ENCODE results near the gene SOS1. TPM values are rescaled to one million over a fixed set of nuclear protein-coding genes. Genes with fewer than 3 reads are reported as not detected.

Gene SOS1
- total and polyA plus RNA-seq, 4 donors = 4.2 to 16.4 (median 7.2) TPM

DNA sequence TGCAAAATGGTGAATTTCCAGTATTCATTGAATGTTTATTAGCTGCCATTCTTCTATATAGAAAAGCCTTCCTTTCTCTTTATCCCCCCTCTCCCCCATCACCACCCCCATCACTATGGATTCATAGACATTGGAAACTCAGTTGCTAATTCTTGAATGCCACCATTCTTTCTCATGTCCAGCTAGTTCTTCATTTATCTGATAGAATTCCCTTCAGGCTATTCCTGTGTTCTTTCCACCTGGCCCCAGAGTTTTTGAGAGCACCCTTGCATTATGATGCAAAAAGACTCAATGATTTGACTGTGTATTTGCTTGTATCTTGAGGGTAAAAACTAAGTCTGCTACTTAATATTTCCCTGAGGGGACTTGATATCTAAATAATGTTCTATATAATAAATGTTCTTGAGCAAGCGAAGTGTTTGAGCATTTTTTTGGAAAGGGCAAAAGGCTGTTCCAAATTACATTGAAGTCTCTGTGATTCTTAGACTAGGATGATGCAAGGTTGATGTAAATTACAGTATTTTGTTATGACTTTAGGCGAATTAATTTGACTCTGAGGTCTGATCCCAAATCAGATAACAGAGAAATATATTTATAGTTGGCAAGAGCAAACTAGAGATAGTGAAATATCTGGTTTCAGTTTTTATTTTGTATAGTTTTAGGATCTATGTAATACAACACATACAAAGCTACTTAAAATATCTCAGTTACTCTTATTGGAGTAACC lies 18.8 kb upstream of the SOS1 start:
- TF ChIP-seq MAX (IDR thresholded peaks at IDR 0.05) (no peak), FOXA1 (IDR thresholded peaks at IDR 0.05) (no peak), ATF3 (IDR thresholded peaks at IDR 0.05) (no peak), TAF1 (conservative IDR thresholded peaks at IDR 0.05) (no peak), YY1 (IDR thresholded peaks at IDR 0.05) (no peak), NR2F2 (IDR thresholded peaks at IDR 0.05) (no peak), HNF4G (IDR thresholded peaks at IDR 0.05) (no peak), ZBTB33 (IDR thresholded peaks at IDR 0.05) (no peak), EGR1 (IDR thresholded peaks at IDR 0.05; ENCODE audit: low read depth in 2 of 2) (no peak), RAD21 (IDR thresholded peaks at IDR 0.05) (no peak), REST (IDR thresholded peaks at IDR 0.05) (no peak), RXRA (IDR thresholded peaks at IDR 0.05) (no peak)
- TF ChIP-seq, protein P1, sequence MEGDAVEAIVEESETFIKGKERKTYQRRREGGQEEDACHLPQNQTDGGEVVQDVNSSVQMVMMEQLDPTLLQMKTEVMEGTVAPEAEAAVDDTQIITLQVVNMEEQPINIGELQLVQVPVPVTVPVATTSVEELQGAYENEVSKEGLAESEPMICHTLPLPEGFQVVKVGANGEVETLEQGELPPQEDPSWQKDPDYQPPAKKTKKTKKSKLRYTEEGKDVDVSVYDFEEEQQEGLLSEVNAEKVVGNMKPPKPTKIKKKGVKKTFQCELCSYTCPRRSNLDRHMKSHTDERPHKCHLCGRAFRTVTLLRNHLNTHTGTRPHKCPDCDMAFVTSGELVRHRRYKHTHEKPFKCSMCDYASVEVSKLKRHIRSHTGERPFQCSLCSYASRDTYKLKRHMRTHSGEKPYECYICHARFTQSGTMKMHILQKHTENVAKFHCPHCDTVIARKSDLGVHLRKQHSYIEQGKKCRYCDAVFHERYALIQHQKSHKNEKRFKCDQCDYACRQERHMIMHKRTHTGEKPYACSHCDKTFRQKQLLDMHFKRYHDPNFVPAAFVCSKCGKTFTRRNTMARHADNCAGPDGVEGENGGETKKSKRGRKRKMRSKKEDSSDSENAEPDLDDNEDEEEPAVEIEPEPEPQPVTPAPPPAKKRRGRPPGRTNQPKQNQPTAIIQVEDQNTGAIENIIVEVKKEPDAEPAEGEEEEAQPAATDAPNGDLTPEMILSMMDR (IDR thresholded peaks at IDR 0.05; ENCODE audit: low read depth, low read length, missing input control) = no peak
- Histone ChIP-seq H3K36me3 (ENCODE audit: control insufficient read depth in 4 of 4, insufficient read depth in 3 of 4, low read depth in 1 of 4, low read length in 3 of 4) (no peaks in the 10 kb centered on the region), H3K9ac (ENCODE audit: low read depth in 1 of 2, low read length in 2 of 2) (no peak overlapping the region), H3K4me3 (ENCODE audit: low read depth in 1 of 3, low read length in 3 of 3) (no peak overlapping the region), H3K4me1 (ENCODE audit: control insufficient read depth in 4 of 4, insufficient read depth in 4 of 4, low read length in 3 of 4) (peaks cover 0 to 3% (median 1%) of the 10 kb centered on the region in 4 donors), H3K9me3 (ENCODE audit: control insufficient read depth in 4 of 4, low read length in 3 of 4) (no peaks in the 10 kb centered on the region), H3K27me3 (ENCODE audit: control insufficient read depth in 4 of 4, insufficient read depth in 4 of 4, low read length in 3 of 4) (no peaks in the 10 kb centered on the region), H3K27ac (ENCODE audit: low read depth in 1 of 2, low read length in 2 of 2) (no peak overlapping the region)
- 74% methylated on average over 2 of the region's 2 CpGs for WGBS
- DNase-seq (ENCODE audit: low spot score) = no peak

- Histone ChIP-seq H3K36me3 (ENCODE audit: control insufficient read depth in 4 of 4, insufficient read depth in 3 of 4, low read depth in 1 of 4, low read length in 3 of 4) (no peaks in the 10 kb centered on the region), H3K4me1 (ENCODE audit: control insufficient read depth in 4 of 4, insufficient read depth in 4 of 4, low read length in 3 of 4) (peaks cover 0 to 3% (median 1%) of the 10 kb centered on the region in 4 donors), H3K4me3 (ENCODE audit: low read depth in 1 of 3, low read length in 3 of 3) (no peak overlapping the region), H3K27ac (ENCODE audit: low read depth in 1 of 2, low read length in 2 of 2) (no peak overlapping the region), H3K9ac (ENCODE audit: low read depth in 1 of 2, low read length in 2 of 2) (no peak overlapping the region), H3K9me3 (ENCODE audit: control insufficient read depth in 4 of 4, low read length in 3 of 4) (no peaks in the 10 kb centered on the region), H3K27me3 (ENCODE audit: control insufficient read depth in 4 of 4, insufficient read depth in 4 of 4, low read length in 3 of 4) (no peaks in the 10 kb centered on the region)
- 52% methylated on average over 8 of the region's 8 CpGs for WGBS
- no peak for DNase-seq (ENCODE audit: low spot score)
- TF ChIP-seq RXRA (IDR thresholded peaks at IDR 0.05) (peak in 1 of 2 donors; percentile 13), EGR1 (IDR thresholded peaks at IDR 0.05; ENCODE audit: low read depth in 2 of 2) (no peak)
These were observed 18.0 kb upstream of the SOS1 start for GRCh38 chr2:39138837-39139211.
